AG20443 (cell line): Measurements from ENCODE around the gene MESP2.
A peak's percentile ranks its signal among the peaks of the same experiment; 100 is the strongest.

ENCODE experiments used
- DNase-seq: peaks from one replicate; pipeline ENCODE4 v3.0.0; 2012; ENCODE audit warnings: low spot score, mixed read lengths

MESP2 gene

DNA sequence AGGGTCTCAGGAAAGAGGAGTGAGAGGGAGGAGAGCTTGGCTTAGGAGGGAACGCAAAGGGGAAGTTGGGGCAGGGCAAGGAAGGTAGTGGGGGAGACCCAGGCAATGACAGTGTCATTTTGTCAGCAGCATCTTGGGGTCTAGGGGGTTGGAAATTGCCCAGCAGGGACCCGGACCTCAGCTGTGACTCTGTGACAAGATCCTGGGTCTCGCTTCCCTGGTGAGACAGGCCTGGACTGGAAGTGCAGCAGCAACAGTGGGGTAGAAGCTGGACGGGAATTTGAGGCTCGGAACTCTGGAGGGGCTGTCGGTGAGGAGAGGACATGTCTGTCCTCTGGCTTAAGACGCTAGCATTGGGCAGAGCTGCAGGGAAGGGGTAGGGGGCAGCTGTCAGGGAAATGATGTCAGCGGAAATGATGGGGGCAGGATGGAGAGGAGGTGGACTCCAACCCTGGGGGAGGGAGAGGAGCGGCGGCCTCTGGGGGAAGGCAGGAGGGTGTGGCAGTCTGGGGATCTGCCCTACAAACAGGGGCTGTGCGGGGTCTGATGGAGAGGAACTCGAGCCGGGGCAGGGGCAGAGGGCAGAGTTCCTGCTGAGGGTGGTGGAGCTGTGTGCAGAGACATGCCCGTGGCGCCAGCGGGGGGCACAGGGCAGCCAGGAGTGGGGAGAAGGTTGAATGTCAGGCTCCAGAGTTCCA is 26.2 kb downstream of the MESP2 start:
- no peak for DNase-seq

DNA sequence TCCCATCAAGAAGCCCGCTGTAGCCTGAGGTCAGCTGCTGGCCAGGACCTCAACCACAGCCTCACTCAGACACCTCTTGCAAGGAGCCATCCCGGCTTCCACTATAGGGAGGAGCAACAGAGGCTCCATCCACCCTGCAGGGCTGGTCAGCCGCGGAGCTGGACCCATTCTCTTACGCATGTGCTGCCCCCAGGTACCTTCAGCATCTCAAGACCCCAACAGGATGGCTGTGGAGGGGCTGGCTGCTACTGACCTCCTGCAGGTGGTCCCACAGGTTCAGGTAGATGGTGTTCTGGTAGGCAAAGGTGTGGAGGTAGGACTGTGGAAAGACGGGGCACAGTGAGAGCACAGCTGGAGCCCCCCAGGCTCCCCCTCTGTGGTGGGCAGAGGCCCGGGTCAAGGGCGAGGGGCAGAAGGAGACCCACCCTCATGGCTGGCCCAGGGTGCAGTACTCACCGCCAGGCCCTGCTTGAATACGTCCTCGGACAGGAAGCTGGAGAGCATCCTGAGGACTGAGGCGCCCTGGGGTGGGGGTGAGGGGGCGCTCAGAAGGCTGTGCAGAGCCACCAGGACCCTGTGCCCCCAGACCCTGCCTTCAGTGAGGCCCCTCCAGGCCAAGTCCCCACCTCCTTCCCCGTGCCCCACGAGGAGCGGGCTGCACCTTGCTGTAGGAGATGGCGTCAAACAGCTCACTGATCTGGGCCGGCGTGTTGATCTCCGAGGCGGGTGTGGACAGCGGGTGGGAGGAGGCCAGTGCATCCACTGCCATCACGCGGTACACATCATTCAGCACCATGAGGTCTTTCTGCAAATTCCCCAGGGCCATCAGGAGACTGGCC is 27.1 kb downstream of the MESP2 start:
- no peak for DNase-seq

DNA sequence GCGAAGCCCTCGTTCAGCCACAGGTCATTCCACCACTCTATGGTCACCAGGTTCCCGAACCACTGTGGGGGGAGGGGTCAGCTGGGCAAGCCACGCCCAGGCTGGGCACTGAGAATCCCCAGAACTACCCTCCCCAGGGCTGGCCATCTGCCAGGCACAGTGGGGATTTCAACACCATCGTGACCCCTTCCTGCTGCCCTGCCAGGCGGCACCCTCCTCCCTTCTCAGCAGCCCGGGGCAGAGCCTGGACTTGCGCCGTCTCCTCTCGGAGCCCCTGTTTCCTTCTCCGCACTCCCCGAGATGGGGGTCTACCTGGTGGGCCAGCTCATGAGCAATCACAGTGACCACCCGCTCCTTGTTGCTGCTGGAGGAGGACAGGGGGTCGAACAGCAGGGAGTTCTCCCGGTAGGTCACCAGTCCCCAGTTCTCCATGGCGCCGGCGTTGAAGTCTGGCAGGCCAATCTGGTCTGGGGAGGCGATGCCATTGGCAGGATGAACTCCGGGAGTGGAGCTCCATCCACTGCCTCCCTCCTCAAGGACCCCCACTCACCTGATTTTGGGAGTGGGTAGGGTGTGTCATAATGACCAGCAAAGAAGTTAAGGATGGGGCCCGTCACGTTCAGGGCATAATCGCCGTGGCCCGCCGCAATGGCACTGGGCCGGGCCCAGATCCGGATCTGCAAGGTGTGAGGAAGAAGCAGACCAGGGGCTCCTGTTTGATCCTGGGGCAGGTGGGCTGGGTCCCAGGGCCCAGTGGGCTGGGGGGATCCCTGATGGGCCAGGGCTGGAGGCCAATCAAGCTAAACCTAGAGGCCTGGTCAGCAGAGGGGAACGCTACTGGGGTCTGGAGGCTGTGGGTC is 28.0 kb downstream of the MESP2 start:
- DNase-seq: no peak

DNA sequence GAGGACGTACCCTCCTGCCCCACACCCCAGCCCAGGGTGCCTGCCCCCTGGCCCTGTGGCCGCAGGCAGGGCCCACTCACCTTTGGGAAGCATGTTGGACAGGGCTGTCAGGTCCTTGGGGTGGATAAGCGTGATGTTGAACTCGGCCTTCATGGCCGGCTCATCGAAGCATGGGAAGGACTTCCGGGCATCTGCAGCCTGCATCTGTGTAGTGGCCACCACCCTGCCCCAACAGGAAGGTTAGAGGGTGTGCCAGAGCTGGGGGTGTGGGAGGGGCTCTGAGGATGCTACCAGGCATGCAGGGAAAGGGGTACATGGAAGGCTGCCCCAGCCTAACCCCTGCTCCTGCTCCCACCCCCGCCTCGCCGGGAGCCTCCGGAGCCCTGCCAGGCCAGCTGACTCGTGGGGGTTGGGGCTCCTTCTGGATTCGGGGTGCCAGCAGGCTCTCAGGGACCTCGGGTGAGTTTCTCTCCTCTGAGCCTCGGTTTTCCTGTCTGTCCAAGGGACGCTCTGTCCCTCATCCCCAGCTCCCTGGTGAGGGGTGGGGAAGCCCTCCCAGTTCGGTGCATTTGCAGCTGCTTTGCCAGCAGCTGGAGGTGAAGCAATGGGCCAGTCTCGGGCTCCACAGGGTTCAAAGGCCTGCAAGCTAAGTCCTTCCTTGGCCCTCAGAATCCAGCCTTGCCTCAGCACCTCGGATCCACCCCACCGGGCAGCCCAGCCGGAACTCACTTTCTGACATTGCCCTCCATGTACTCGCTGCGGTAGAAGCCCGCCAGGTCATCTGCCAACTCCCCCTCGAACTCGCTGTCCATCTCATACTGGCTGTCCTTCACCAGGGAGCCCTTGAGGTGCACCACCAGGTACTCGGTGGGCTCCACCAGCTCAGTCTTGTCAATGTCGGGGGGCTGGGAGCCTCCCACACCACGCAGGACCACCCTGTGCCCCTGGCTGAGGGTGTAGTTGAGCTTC is 29.4 kb downstream of the MESP2 start:
- no peak for DNase-seq

DNA sequence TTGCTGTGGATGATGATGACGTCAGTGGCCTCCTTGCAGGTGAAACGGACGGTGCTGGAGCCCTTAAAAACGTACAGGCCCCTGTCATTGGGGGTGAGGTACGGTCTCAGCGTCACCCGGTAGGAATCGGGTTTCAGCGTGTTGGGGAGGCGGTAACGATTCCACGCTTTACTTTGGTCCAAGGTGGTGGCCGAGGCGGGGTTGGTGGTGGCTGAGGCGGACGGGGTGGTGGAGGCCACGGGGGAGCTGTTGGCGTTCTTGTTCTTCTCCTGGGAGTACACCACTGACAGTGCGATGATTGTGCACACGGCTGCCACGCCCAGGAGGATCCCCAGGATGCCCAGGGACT is 30.1 kb downstream of the MESP2 start:
- DNase-seq: no peak

DNA sequence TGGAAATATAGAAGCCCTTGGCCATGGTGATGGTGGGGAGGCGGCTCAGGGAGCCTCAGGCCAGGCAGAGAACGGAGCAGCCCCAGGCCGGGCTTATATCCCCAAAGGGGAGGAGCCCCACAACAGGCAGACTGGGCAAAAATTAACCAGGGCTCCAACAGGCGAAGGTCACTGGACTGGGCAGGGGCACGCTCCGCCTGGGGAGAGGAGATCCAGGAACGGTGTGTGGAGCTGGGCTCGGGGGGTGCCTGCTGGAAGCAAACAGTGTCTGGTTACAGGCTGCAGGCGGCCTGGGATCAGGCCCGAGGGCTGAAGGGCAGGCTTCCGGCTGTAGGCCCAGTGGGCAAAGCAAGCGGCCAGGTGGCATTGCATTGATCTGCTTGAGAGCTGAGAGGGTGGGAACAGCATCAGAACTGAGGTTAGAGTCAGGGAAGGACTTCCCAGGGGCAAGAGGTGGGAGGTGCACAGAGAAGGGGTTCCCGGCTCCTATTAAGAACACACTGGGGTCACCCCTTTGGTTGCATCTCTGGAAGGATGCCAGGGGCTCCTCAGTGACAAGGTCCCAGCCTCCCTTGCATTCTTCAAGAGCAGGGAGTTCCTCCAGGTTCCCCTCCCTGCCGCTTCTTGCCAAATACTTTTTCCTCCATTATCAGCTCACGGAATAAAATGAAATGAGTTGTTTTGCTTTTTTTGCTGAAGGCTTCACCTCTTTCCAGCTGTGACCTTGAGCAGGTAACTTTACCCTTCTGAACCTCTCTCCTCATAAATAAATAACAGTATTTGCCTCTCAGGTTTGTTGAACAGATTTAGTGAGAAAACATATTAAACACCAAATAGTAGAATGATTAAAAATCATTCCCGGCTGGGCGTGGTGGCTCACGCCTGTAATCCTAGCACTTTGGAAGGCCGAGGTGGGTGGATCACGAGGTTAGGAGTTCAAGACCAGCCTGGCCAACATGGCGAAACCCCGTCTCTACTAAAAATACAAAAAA is 30.7 kb downstream of the MESP2 start:
- no peak for DNase-seq

DNA sequence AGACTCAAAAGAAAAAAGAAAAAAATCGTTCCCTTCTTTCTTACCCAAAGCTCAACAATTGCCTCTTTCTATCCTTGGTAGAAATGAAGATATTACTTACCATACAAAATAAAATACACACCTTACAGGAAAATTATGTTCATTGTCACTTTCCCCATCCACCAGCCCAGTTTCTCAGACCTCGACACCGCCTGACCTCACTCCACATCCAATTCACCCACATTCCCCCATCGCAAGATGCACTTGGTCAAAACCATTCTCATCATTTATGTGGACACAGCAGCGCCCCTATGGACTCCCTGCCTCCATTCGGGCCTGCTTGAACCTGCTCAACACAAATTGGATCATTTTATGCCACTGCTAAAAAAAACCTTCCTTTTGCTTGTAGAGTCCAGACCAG is 31.6 kb downstream of the MESP2 start:
- no peak for DNase-seq

DNA sequence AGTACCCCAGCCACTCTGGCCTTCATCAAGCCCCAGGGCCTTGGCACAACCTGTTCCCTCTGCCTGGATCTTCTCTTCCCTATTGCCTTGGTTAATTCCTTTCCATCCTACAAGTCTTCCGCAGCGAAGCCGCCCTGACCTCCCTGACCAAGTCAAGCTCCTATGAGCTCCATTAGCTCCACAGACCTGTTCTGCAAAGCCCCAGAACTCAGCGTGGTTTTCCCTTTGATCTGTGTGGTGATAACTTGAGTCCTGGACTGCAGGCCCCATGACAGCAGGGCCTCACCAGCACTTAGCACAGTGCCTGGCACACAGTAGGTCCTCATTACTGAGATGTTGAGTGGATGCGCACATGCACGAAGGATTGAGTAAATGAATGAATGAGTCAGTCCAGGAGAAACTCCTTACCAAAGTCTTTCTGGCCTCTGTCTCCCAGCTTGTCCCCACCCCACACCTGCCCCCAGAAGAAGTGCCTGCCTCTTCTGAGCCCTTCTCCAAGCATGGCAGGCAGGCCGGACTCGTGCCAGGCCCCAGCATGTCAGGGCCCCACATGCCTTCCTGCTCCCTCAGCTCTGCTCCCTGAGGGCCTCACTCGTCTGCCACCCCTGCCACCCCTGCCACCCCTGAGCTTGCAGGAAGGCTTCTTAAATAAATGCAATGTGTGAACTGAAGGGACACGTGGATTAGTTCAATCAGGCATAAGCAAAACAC is 32.2 kb downstream of the MESP2 start:
- no peak for DNase-seq

DNA sequence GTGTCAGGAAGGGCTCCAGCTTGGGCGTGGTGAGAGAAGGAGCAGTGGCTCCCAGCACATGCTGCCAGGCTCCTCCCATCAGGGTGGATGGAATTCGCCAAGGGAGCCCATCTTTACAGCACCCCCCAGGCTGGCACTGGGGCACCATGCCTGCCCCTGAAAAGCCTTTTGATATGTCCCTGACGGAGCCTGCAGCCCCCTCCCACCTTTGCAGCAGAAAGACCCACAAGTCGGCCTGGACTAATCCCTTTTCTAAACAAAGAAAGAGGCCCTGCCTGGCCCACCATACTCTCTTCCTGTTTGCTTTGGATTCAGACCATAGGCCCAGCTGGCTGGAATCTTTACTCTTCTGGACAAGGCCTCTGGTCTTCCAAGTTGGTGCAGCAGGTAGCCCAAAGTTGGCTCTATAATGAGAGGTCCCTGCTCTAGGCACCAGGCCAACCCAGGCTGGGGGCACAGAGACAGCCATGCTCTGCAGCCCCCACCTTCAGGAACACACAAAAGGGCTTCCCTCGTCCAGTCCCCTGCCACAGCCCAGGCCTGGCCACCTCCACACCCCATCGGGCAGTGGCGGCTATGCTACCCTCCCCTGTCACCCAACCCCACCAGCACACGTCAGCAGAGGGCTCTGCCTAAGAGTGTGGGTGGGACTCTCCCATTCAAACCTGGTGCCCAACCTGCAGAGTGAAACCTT is 33.1 kb downstream of the MESP2 start:
- DNase-seq: no peak

DNA sequence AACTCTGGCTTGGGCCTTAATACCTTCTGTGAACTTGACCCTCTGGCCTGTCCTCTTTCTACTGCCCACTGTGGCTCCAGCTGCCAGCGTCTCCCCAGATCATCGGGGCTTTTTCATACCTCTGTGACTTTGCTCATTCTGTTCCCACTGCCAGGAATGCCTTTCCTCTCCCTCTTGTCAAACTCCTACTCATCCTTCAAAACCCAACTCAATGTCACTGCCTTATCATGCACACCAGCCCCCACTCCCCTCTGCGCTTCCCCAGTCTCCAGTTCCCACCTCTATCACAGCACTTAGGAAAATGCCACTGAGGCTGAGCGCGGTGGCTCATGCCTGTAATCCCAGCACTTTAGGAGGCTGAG is 33.6 kb downstream of the MESP2 start:
- DNase-seq: no peak

DNA sequence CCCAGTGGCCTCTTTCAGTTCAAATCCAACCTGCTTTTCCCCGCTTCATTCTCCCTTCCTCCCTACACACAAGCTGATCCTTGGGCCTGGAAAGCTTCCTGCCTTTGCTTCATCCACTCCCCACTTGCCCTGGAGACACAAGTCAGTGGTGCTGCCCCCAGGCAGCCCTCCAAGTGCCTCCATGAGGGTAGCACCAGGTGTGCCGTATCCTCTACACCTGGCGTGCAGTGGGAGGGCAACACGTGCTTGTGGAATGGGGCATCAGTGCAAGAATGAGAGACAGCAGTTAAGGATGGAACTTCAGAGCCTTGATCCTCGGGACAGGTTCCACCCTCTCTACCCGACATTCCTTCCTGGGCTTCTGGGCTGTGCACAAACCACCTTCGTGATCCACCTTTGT is 34.7 kb downstream of the MESP2 start:
- DNase-seq: no peak

DNA sequence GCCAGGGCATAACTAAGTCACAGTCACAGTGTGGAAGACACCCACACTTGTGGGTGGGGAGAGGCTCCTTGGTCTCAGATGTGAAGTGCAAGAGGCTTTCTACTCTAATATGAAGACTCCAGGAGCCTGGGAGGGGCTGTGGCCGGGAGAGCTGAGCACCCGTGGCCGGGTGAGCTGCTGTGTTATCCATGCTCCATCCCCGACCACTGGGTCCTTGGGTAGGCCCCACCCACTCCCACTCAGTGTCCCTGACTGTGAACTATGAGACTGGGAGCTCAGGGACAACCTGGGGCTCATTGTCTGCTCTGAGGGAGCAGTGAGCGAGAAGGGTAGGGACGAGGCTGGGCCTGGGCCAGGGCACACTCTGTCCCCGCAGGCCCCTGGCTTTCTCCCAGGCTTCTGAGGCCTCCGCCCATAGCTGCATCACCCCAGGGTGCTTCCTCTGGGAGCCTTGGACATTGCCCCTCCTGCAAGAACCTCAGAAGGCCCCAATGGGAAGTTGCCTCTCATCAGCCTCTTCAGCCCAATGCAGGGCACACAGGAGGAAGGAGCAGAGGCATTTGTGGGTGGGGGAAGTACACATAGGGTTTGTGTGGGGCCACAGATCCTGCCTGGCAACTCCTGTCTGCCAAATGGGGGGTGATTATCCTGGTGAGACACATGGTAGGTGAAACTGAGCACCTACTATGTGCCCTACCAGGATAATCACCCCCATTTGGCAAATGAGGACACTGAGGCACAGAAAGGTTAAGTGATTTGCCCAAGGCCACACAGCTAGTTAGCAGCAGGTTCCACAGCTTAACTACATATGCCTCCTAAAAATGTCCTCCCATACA is 36.1 kb downstream of the MESP2 start:
- DNase-seq: peak; percentile 78

DNA sequence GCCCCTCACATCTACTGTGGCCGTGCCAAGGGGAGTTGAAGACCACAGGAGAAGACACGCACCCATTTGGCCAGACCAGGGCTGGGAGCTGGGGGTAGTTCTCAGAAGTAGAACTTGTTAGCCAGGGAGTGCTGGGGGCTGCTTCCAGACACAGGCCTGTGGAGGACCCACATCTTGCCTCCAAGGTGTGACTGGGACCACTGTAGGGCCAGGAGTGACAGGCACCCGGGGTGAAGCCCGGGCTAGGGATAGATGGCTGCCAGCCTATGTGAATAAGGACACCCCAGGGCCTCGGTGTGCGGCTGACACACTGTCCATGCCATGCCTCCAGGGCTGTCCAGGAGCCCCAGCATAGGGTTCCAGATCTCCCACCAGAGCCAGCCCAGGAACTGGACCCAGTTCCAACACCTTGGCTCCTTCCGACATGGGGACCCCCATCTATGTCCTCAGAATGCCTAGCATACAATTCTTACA is 36.8 kb downstream of the MESP2 start:
- no peak for DNase-seq

DNA sequence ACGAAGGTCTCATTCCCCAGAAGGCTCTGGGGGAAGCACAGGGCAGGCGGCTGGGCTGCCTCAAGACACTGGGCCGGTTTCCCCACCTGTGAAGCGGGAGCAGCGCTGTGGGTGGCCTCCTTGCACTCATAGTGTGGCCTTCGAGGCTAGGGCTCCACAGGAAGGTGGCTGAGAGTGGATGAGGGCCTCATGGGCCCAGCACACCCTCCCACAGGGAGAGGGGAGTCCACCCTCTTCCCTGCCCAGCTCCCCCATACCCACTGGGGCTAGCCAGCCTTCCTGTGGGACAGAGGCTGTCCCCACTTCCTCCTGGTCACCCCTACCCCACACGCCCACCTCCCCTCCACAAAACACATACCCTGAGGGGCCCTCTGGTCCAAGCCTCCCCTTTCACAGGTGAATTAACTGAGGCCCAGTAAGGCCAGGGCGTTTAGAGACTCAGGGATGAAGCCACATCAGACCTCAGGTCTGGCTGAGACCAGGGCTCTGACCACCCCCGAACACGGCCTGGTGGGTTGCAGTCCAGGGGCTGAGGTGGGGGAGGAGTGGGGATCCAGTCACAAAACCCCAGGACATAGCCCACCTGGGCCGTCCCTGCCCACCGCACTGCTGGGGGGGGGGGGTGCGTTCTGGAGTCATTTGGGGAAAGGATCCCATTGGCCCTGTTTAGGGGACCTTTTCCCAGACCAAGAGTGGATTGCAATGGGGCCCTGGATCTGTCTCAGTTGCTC is 37.4 kb downstream of the MESP2 start:
- peak; percentile 43 for DNase-seq

DNA sequence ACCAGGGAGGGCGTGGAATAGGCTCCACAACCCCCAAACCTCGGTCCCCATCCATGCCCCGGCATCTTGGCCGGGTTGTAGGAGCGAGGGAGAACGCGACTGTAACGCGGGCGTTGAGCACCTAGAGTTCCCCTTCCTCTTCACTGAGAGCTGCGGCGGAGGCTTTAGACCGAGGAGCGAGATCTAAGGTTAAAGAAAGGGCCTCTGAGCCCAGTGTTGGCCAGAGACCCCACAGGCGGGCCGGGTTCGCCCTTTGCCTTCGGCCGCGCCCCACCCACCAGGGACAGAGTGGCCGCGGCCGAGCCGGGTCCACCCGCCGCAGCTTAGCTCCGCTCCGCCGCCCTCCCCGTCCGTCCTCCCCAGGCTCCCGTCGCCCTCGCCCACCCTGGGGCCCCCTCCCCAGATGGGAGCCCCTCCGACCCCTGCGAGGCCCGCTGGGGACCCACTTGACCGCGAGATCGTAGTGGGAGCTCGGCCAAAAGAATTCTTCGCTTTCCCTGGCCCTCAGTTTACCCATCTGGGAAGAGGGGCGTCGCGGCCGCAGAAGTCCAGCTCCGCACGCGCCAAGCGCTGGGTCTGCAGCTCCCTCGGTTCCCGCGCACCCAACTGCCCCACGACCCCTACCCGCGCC is 38.1 kb downstream of the MESP2 start:
- DNase-seq: peak; percentile 57

DNA sequence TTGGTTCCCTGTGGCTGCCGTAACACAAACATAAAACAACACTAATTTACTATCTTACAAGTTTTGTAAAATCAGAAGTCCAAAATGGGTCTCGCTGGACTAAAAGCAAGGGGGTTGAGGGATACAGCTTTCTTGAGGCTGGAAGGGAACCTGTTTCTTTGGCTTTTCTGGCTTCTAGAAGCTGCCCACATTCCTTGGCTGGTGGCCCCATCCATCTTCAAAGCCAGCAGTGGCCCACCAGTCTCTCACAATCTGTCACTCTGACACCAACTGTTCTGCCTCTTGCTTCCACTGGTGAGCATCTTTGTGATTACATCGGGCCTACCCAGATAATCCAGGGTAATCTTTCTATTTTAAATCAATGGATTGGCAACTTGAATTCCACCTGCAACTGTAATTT is 39.6 kb downstream of the MESP2 start:
- no peak for DNase-seq
